ENCODE measurements around the gene OAS2.

The OAS2 gene

DNA sequence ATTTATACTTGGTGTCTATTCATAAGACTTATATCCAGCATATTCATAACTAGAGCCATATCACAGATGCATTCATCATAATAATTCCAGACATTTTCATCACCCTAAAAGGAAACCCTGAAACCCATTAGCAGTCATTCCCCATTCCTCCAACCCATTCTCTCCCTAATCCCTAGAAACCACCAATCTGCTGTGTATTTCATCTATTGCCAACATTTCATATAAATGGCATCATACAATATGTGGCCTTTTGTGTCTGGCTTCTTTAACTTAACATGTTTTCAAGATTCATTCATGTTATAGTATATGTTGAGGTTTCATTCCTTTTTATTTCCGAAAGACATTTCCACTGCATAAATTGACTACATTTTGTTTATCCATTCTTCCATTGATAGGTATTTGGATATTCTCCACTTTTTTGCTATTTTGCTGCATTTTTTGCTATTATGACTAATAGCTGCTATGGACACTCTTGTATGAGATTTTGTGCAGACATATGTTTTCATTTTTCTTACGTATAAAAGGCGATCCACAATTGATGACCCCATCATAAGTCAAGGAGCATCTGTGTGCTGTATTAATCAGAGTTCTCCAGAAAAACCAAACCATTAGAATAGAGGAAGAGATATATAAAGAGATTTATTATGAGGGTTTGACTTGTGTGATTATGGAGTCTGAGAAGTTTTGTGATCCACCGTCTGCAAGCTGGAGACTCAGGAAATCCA is 5.1 kb upstream of the OAS2 start:
- Mint-ChIP-seq H3K36me3 (ENCODE audit: low read depth) (no peaks in the 10 kb centered on the region), H3K9me3 (no peaks in the 10 kb centered on the region), H3K27me3 (ENCODE audit: low read depth) (peaks cover 16% of the 10 kb centered on the region), H3K4me3 (no peak overlapping the region), H3K27ac (peak overlapping the region in 1 of 3 experiments; percentile 14), H3K4me1 (peaks cover 5% of the 10 kb centered on the region)
- TF ChIP-seq, protein P1, sequence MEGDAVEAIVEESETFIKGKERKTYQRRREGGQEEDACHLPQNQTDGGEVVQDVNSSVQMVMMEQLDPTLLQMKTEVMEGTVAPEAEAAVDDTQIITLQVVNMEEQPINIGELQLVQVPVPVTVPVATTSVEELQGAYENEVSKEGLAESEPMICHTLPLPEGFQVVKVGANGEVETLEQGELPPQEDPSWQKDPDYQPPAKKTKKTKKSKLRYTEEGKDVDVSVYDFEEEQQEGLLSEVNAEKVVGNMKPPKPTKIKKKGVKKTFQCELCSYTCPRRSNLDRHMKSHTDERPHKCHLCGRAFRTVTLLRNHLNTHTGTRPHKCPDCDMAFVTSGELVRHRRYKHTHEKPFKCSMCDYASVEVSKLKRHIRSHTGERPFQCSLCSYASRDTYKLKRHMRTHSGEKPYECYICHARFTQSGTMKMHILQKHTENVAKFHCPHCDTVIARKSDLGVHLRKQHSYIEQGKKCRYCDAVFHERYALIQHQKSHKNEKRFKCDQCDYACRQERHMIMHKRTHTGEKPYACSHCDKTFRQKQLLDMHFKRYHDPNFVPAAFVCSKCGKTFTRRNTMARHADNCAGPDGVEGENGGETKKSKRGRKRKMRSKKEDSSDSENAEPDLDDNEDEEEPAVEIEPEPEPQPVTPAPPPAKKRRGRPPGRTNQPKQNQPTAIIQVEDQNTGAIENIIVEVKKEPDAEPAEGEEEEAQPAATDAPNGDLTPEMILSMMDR (IDR thresholded peaks at IDR 0.05; ENCODE audit: unreplicated experiment in 3 of 3): no peak

DNA sequence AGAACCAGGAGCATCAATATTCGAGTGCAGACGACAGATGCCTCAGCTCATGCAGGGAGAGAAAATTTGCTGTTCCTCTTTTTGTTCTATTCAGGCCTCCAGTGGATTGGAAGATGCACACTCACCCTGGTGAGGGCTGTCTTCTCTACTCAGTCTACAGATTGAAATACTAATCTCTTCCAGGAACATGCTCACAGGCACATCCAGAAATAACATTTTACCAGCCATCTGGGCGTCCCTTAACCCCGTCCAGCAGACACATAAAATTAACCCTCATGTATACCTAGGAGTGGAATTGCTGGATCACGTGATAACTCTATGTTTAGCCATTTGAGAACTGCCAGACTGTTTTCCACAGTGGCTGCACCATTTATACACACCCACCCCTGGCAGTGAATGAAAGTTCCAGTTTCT is 4.5 kb upstream of the OAS2 start:
- peaks cover 15% of the 10 kb centered on the region for H3K27me3 Mint-ChIP-seq (ENCODE audit: low read depth)
- peaks cover 5% of the 10 kb centered on the region for H3K4me1 Mint-ChIP-seq
- H3K27ac Mint-ChIP-seq: peak overlapping the region in 1 of 3 experiments; percentile 14
- H3K36me3 Mint-ChIP-seq (ENCODE audit: low read depth): no peaks in the 10 kb centered on the region
- H3K4me3 Mint-ChIP-seq: no peak overlapping the region
- TF ChIP-seq, protein P1 (IDR thresholded peaks at IDR 0.05; ENCODE audit: unreplicated experiment in 3 of 3): no peak
- H3K9me3 Mint-ChIP-seq: no peaks in the 10 kb centered on the region

DNA sequence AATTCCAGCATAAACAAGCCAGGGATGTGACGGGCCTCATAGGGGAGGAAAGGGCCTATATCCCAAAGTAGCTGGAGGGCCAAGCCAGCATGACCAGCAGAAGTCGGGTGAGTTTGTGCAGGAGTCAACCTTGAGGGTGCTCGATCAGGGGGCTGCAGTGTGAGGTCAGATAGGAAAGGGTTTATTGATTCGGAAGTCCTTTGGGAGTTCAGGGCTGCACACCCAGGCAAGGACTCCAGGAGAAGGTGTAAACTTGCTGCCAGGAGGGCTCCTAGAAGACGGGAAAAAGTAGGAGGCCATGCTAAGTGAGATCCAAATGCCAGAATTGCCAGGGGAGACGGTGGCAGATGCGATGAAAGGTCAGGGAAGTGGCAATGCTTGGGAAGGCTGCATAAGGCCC is 3.4 kb upstream of the OAS2 start:
- peaks cover 14% of the 10 kb centered on the region for H3K27me3 Mint-ChIP-seq (ENCODE audit: low read depth)
- H3K9me3 Mint-ChIP-seq: no peaks in the 10 kb centered on the region
- no peak overlapping the region for H3K27ac Mint-ChIP-seq
- H3K4me3 Mint-ChIP-seq: no peak overlapping the region
- TF ChIP-seq, protein P1 (IDR thresholded peaks at IDR 0.05; ENCODE audit: unreplicated experiment in 3 of 3): no peak
- peaks cover 5% of the 10 kb centered on the region for H3K4me1 Mint-ChIP-seq
- H3K36me3 Mint-ChIP-seq (ENCODE audit: low read depth): no peaks in the 10 kb centered on the region

DNA sequence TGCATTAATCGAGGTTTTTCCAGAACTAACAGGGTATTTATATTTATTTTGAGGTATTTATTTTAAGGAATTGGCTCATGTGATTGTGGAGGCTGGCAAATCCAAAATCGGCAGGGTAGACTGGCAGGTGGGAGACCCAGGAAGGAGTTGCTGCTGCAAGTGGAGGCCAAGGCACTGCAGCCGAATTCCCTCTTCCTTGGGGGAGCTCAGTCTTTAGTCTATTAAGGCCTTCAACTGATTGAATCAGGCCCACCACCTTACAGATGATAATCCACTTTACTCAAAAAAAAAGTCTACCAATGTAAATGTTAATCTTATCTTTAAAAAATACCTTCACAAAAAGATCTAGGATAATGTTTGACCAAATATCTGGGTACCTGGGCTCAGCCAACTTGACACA is 1.2 kb upstream of the OAS2 start:
- no peak overlapping the region for H3K27ac Mint-ChIP-seq
- no peaks in the 10 kb centered on the region for H3K27me3 Mint-ChIP-seq (ENCODE audit: low read depth)
- no peaks in the 10 kb centered on the region for H3K4me1 Mint-ChIP-seq
- H3K9me3 Mint-ChIP-seq: peaks cover 5% of the 10 kb centered on the region
- no peaks in the 10 kb centered on the region for H3K36me3 Mint-ChIP-seq (ENCODE audit: low read depth)
- H3K4me3 Mint-ChIP-seq: no peak overlapping the region
- TF ChIP-seq, protein P1 (IDR thresholded peaks at IDR 0.05; ENCODE audit: unreplicated experiment in 3 of 3): no peak

DNA sequence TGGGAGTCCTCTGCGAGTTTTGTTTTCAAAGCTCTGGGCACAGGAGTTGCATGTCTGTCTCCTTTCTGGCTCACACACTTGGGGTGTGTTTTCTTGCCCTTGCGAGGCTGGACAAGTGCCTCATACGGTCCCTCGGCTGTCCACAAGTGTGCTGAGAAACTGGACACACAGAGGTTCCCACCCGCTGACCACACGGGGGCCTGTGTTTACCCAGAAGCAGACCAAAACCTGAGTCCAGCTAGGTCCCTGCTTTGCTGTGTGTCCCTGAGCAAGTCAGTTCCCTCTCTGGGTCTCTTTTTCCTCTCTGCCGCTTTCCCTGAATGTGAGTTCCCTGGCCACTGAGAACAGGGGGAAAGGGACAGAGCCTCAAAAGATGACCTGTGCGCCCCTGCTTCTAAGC is 678 bp upstream of the OAS2 start:
- Mint-ChIP-seq H3K4me3 (no peak overlapping the region), H3K27ac (no peak overlapping the region), H3K36me3 (ENCODE audit: low read depth) (no peaks in the 10 kb centered on the region), H3K27me3 (ENCODE audit: low read depth) (no peaks in the 10 kb centered on the region), H3K9me3 (peaks cover 8% of the 10 kb centered on the region), H3K4me1 (no peaks in the 10 kb centered on the region)
- TF ChIP-seq, protein P1 (IDR thresholded peaks at IDR 0.05; ENCODE audit: unreplicated experiment in 3 of 3): no peak

DNA sequence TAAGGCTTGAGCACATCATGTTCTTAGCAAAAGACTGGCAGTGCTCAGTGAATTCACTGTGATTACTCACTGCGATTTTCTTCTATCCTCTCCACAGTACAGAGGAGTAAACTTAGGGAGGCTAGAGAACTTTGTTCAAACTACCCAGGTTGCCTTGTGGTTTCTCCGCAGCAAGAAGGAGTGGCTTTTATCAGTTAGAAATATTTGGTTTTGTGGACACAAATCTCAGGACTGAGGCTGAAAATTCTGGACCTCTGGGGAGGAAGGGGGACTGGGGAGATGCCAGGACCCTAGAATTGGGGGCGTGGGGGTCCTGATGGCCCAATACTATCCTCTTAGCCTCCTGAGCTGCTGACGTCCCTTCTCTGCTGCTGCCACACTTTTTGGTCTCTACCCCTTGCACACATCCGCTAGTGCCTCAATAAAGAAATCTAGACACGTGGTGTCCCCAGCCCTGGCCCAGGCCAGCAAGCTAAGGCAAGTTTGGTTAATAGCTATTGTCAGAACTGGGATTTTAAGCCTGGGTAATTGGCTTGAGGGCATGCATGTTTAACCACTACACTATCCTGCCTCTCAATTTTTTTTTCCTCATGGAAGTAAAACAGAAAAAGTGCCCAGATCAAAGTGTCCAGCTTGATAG is 842 bp downstream of the OAS2 start:
- TF ChIP-seq, protein P1 (IDR thresholded peaks at IDR 0.05; ENCODE audit: unreplicated experiment in 3 of 3): no peak
- H3K27me3 Mint-ChIP-seq (ENCODE audit: low read depth): peaks cover 4% of the 10 kb centered on the region
- H3K27ac Mint-ChIP-seq: no peak overlapping the region
- H3K36me3 Mint-ChIP-seq (ENCODE audit: low read depth): no peaks in the 10 kb centered on the region
- H3K4me1 Mint-ChIP-seq: no peaks in the 10 kb centered on the region
- peaks cover 9% of the 10 kb centered on the region for H3K9me3 Mint-ChIP-seq
- no peak overlapping the region for H3K4me3 Mint-ChIP-seq
